ENCODE data around the gene ACOT9. TPM values are rescaled to one million over a fixed set of nuclear protein-coding genes. Genes with fewer than 3 reads are reported as not detected.
A peak's percentile ranks its signal among the peaks of the same experiment; 100 is the strongest.
"Not testable (repeated sequence)": the region's sequence is repeated elsewhere in the genome, so short reads cannot be mapped to it uniquely, and the experiment has no call there.

ACOT9 gene
- total RNA-seq, 1 donor from 2014 or later = 59.6 TPM

GRCh38 chrX:23661671-23662070 is 81.4 kb downstream of the ACOT9 start:
- no peak overlapping the region for H3K4me2 ChIP-seq (ENCODE audit: low read length)
- Mint-ChIP-seq H3K4me1 (ENCODE audit: low read depth, unreplicated experiment) (peaks cover 6% of the 10 kb centered on the region), H3K36me3 (ENCODE audit: low read depth, unreplicated experiment) (no peaks in the 10 kb centered on the region), H3K4me3 (ENCODE audit: unreplicated experiment) (no peak overlapping the region), H3K9me3 (ENCODE audit: unreplicated experiment) (no peaks in the 10 kb centered on the region), H3K27me3 (ENCODE audit: low read depth, unreplicated experiment) (no peaks in the 10 kb centered on the region), H3K27ac (ENCODE audit: unreplicated experiment) (no peak overlapping the region)
- H3K36me3 ChIP-seq (ENCODE audit: insufficient read depth, low read length) = no peaks in the 10 kb centered on the region
- H4K20me1 ChIP-seq (ENCODE audit: insufficient read depth, low read length) = no peaks in the 10 kb centered on the region
- H3K4me1 ChIP-seq (ENCODE audit: insufficient read depth, low read length) = peaks cover 1% of the 10 kb centered on the region
- DNase-seq (ENCODE audit: low read depth) (peak; percentile 67), FAIRE-seq (peak; percentile 5)
- no peaks in the 10 kb centered on the region for H3K9me3 ChIP-seq (ENCODE audit: insufficient read depth, low read depth, low read length)
- no peaks in the 10 kb centered on the region for H3K79me2 ChIP-seq (ENCODE audit: insufficient read depth, low read length)
- H3K27ac ChIP-seq (ENCODE audit: low read depth, low read length) = no peak overlapping the region
- H3K9ac ChIP-seq (ENCODE audit: low read length) = no peak overlapping the region
- H2AFZ ChIP-seq (ENCODE audit: low read depth, low read length) = no peak overlapping the region
- no peak overlapping the region for H3K4me3 ChIP-seq (ENCODE audit: insufficient read depth, low read depth, low read length)
- H3K27me3 ChIP-seq (ENCODE audit: insufficient read depth, low read length) = no peaks in the 10 kb centered on the region
- TF ChIP-seq EZH2 (IDR thresholded peaks at IDR 0.05; ENCODE audit: insufficient read depth, low read length) = no peak
- TF ChIP-seq, protein P1, sequence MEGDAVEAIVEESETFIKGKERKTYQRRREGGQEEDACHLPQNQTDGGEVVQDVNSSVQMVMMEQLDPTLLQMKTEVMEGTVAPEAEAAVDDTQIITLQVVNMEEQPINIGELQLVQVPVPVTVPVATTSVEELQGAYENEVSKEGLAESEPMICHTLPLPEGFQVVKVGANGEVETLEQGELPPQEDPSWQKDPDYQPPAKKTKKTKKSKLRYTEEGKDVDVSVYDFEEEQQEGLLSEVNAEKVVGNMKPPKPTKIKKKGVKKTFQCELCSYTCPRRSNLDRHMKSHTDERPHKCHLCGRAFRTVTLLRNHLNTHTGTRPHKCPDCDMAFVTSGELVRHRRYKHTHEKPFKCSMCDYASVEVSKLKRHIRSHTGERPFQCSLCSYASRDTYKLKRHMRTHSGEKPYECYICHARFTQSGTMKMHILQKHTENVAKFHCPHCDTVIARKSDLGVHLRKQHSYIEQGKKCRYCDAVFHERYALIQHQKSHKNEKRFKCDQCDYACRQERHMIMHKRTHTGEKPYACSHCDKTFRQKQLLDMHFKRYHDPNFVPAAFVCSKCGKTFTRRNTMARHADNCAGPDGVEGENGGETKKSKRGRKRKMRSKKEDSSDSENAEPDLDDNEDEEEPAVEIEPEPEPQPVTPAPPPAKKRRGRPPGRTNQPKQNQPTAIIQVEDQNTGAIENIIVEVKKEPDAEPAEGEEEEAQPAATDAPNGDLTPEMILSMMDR (IDR thresholded peaks at IDR 0.05; ENCODE audit: insufficient read depth, low read depth, low read length) = no peak

GRCh38 chrX:23660766-23661132 is 82.3 kb downstream of the ACOT9 start:
- no peak overlapping the region for H3K9ac ChIP-seq (ENCODE audit: low read length)
- peaks cover 8% of the 10 kb centered on the region for H3K4me1 Mint-ChIP-seq (ENCODE audit: low read depth, unreplicated experiment)
- H3K9me3 Mint-ChIP-seq (ENCODE audit: unreplicated experiment) = no peaks in the 10 kb centered on the region
- H3K27ac ChIP-seq (ENCODE audit: low read depth, low read length) = no peak overlapping the region
- no peak overlapping the region for H3K4me3 ChIP-seq (ENCODE audit: insufficient read depth, low read depth, low read length)
- H3K27me3 Mint-ChIP-seq (ENCODE audit: low read depth, unreplicated experiment) = no peaks in the 10 kb centered on the region
- H3K36me3 Mint-ChIP-seq (ENCODE audit: low read depth, unreplicated experiment) = no peaks in the 10 kb centered on the region
- FAIRE-seq = no peak
- H3K79me2 ChIP-seq (ENCODE audit: insufficient read depth, low read length) = no peaks in the 10 kb centered on the region
- no peak overlapping the region for H3K4me3 Mint-ChIP-seq (ENCODE audit: unreplicated experiment)
- H4K20me1 ChIP-seq (ENCODE audit: insufficient read depth, low read length) = no peaks in the 10 kb centered on the region
- H3K27me3 ChIP-seq (ENCODE audit: insufficient read depth, low read length) = no peaks in the 10 kb centered on the region
- peaks cover 3% of the 10 kb centered on the region for H3K4me1 ChIP-seq (ENCODE audit: insufficient read depth, low read length)
- no peak overlapping the region for H3K4me2 ChIP-seq (ENCODE audit: low read length)
- TF ChIP-seq EZH2 (IDR thresholded peaks at IDR 0.05; ENCODE audit: insufficient read depth, low read length) = no peak
- TF ChIP-seq, protein P1 (IDR thresholded peaks at IDR 0.05; ENCODE audit: insufficient read depth, low read depth, low read length) = no peak
- no peaks in the 10 kb centered on the region for H3K36me3 ChIP-seq (ENCODE audit: insufficient read depth, low read length)
- H2AFZ ChIP-seq (ENCODE audit: low read depth, low read length) = no peak overlapping the region
- no peak overlapping the region for H3K27ac Mint-ChIP-seq (ENCODE audit: unreplicated experiment)
- no peak for DNase-seq (ENCODE audit: low read depth)
- H3K9me3 ChIP-seq (ENCODE audit: insufficient read depth, low read depth, low read length) = no peaks in the 10 kb centered on the region

GRCh38 chrX:23660083-23660765 is 82.9 kb downstream of the ACOT9 start:
- not testable (repeated sequence) for H2AFZ ChIP-seq (ENCODE audit: low read depth, low read length); DNase-seq (ENCODE audit: low read depth); H3K27me3 ChIP-seq (ENCODE audit: insufficient read depth, low read length); H3K27ac Mint-ChIP-seq (ENCODE audit: unreplicated experiment); H3K4me1 ChIP-seq (ENCODE audit: insufficient read depth, low read length); H3K4me1 Mint-ChIP-seq (ENCODE audit: low read depth, unreplicated experiment); H3K4me3 ChIP-seq (ENCODE audit: insufficient read depth, low read depth, low read length); H3K4me3 Mint-ChIP-seq (ENCODE audit: unreplicated experiment); H3K9me3 ChIP-seq (ENCODE audit: insufficient read depth, low read depth, low read length); H3K79me2 ChIP-seq (ENCODE audit: insufficient read depth, low read length); H3K4me2 ChIP-seq (ENCODE audit: low read length); H3K36me3 ChIP-seq (ENCODE audit: insufficient read depth, low read length); H3K27ac ChIP-seq (ENCODE audit: low read depth, low read length); H3K9ac ChIP-seq (ENCODE audit: low read length); H4K20me1 ChIP-seq (ENCODE audit: insufficient read depth, low read length); H3K36me3 Mint-ChIP-seq (ENCODE audit: low read depth, unreplicated experiment); H3K9me3 Mint-ChIP-seq (ENCODE audit: unreplicated experiment); H3K27me3 Mint-ChIP-seq (ENCODE audit: low read depth, unreplicated experiment); FAIRE-seq

All from astrocyte (in vitro differentiated cells and primary cell).